NOMO-1 treated with dmso at 0.1 percent for 144 hours (cell line): ENCODE measurements around the gene SERPINB1.

ENCODE experiments used
- DNase-seq: peaks from one replicate; lab custom pipeline; 2025; ENCODE audit not compliant: unreplicated experiment; lab: John Stamatoyannopoulos, UW

Gene SERPINB1

GRCh38 chr6:2850538-2851113, 9.0 kb upstream of the SERPINB1 start:
- no peak for DNase-seq

GRCh38 chr6:2848851-2849250, 7.2 kb upstream of the SERPINB1 start:
- no peak for DNase-seq

- DNase-seq = no peak
Observed at GRCh38 chr6:2845880-2846208, 4.2 kb upstream of the SERPINB1 start.

GRCh38 chr6:2844008-2844407, 2.3 kb upstream of the SERPINB1 start:
- DNase-seq = no peak

GRCh38 chr6:2843138-2843740, 1.6 kb upstream of the SERPINB1 start:
- DNase-seq = no peak

GRCh38 chr6:2842139-2842552, 483 bp upstream of the SERPINB1 start:
- no peak for DNase-seq

- no peak for DNase-seq
Observed at GRCh38 chr6:2840749-2841061, 958 bp downstream of the SERPINB1 start.

- no peak for DNase-seq
Observed at GRCh38 chr6:2839982-2840748, 1.5 kb downstream of the SERPINB1 start.

- DNase-seq = peak; percentile 11
Observed at GRCh38 chr6:2839195-2839981, 2.3 kb downstream of the SERPINB1 start.

GRCh38 chr6:2838251-2838650, 3.4 kb downstream of the SERPINB1 start:
- no peak for DNase-seq

GRCh38 chr6:2834262-2834661, 7.4 kb downstream of the SERPINB1 start:
- no peak for DNase-seq

GRCh38 chr6:2831392-2831791, 10.3 kb downstream of the SERPINB1 start:
- DNase-seq = no peak

GRCh38 chr6:2830183-2830582, 11.5 kb downstream of the SERPINB1 start:
- DNase-seq = no peak

GRCh38 chr6:2829253-2829652, 12.4 kb downstream of the SERPINB1 start:
- no peak for DNase-seq

- DNase-seq = no peak
Observed at GRCh38 chr6:2828629-2829028, 13.0 kb downstream of the SERPINB1 start.

- DNase-seq = no peak
Observed at GRCh38 chr6:2827142-2827541, 14.5 kb downstream of the SERPINB1 start.

- DNase-seq = no peak
Observed at GRCh38 chr6:2826131-2826530, 15.5 kb downstream of the SERPINB1 start.

GRCh38 chr6:2823104-2823850, 18.4 kb downstream of the SERPINB1 start:
- no peak for DNase-seq

GRCh38 chr6:2821554-2821953, 20.1 kb downstream of the SERPINB1 start:
- no peak for DNase-seq

- no peak for DNase-seq
Observed at GRCh38 chr6:2820415-2820814, 21.2 kb downstream of the SERPINB1 start.

- no peak for DNase-seq
Observed at GRCh38 chr6:2819978-2820377, 21.7 kb downstream of the SERPINB1 start.
